ENCODE measurements around the gene CEP164.

GRCh38 chr11:117300283-117300663 lies 27.4 kb upstream of the CEP164 start:
- TF ChIP-seq CTCF (tag by site-specific recombination; IDR thresholded peaks at IDR 0.05) (no peak), KLF8 (tag by site-specific recombination; IDR thresholded peaks at IDR 0.05) (no peak), PATZ1 (tag by site-specific recombination; IDR thresholded peaks at IDR 0.05) (no peak), ZNF23 (tag by site-specific recombination; IDR thresholded peaks at IDR 0.05; ENCODE audit: borderline replicate concordance) (no peak), ZNF747 (tag by site-specific recombination; IDR thresholded peaks at IDR 0.05) (no peak), ZEB2 (tag by site-specific recombination; IDR thresholded peaks at IDR 0.05) (no peak), ELK4 (IDR thresholded peaks at IDR 0.05; ENCODE audit: borderline replicate concordance, low read depth, low read length) (no peak), ZNF416 (tag by site-specific recombination; IDR thresholded peaks at IDR 0.05) (no peak), TCF7L2 (IDR thresholded peaks at IDR 0.05; ENCODE audit: borderline replicate concordance, low read depth, low read length) (no peak)

Measured in HEK293 (cell line).